Muscle of back (tissue), 11 donors: ENCODE results near the gene GRIN2C. TPM values are rescaled to one million over a fixed set of nuclear protein-coding genes. Genes with fewer than 3 reads are reported as not detected.
A peak's percentile ranks its signal among the peaks of the same experiment; 100 is the strongest.
"Not testable (repeated sequence)": the region's sequence is repeated elsewhere in the genome, so short reads cannot be mapped to it uniquely, and the experiment has no call there.

Experiments
- DNase-seq, 3 donors: peaks; one replicate each; pipeline versions ENCODE4 v3.0.0 to v3.0.0-alpha.2; 2013
- polyA plus RNA-seq, 10 donors: library from polyadenylated mRNA; unstranded; fragments of 120-200 nt; gene quantifications; one replicate each; pipeline ENCODE4 v1.2.1, GENCODE V29; 2013; ENCODE audit not compliant: insufficient read length in 10 of 10

GRIN2C gene
- polyA plus RNA-seq, 10 donors = 0.60 to 1.8 (median 0.99) TPM

- DNase-seq = no peak
Measured at GRCh38 chr17:74881073-74881472, 21.4 kb upstream of the GRIN2C start.

GRCh38 chr17:74879308-74879707 is 19.6 kb upstream of the GRIN2C start:
- DNase-seq = no peak

DNA sequence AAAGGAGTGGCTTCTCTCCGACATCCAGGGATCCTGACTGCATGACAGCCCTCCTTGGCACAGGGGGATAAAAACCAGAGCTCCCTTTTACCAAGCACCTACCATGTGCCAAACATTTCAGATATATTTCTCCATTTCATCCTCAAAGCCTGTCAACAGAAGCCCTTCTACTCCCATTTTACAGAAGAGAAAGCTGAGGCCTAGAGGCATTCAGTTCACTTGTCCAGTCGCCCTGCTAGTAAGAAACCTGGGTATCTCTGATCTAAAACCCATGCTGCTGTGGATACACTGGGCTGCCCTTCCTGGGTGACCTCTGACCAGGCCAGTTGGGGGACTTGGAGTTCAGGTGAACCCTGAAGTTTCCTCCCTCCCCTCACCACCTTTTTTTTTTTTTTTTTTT is 19.0 kb upstream of the GRIN2C start:
- no peak for DNase-seq

DNA sequence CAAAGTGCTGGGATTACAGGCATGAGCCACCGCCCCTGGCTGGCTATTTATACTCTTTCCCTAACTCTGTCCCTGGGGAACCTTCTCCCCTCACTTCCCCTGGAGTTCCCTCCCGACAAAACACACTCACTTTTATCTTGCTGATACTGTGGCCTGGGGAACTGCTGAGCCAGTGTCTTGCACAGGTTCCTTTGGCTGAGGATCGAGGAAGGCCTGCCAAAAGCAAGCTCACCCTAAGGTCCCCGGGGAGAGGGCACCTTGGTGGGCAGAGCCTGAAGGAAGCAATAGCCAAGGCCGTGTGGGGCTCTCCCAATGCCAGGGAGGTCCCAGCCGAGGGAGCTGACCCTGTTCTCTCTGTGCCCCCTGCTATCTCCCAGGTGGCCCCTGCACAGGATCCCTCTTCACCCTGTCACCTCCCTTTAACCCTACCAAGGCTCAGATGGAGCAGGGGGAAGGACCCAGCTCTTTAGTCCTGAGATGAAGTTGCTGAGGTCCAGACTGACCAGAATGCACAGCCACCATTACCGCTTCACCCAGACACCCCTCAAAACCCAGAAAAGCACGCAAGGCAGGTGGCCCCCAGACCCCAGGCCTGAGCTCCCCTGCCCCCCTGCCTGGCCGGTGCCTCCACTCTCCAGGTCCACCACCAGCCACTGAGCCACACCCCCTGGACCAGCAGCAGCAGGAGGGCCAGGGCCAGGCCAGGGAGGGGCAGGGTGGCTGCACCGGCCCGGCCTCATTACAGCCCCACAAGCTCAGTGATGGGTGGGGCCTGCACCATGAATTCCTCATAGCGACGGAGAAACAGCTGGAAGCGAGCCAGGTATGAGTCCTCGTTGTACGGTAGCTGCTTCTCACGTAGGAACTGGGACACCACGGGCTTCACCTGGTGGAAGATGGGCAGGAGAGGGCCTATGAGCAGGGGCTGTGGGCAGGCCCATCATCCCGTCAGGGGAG is 18.2 kb upstream of the GRIN2C start:
- no peak for DNase-seq

- no peak for DNase-seq
Measured at GRCh38 chr17:74875977-74876593, 16.4 kb upstream of the GRIN2C start.

DNA sequence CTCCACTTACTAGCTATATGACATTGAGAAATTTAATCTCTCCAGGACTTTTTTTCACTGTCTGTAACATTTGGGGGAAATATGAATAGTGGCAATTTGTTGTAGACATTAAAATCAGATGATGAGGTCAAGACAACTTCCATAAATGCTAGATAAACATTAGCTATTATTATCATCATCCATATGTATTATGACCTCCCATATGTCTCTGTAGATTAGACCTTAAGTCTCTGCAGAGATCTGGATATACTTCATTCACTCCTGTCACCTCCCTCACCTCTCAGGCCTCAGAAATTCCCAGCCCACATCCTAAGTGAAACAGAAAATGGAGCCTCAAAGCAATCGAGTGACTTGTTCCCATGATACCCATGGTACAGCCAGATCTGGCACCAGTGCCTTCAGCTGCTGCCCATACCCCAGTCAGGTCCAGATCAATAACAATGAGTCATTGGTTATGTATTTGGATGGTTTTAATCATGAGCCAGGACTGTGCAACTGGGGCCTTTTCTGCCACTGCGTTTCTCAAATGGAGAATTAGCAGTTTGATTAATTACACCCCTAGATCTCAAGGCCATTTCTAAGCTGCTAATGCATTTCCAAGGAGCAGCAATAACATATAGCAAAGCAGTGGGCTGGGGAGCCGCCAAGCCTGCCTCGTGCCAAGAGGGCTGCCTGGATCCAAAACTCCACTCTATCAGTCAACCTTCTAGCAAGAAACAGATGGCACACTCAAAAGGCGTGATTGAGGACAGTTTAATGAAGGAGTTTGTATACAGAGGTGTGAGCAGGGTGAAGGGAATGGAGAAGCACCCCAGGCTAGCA is 15.7 kb upstream of the GRIN2C start:
- no peak for DNase-seq

DNA sequence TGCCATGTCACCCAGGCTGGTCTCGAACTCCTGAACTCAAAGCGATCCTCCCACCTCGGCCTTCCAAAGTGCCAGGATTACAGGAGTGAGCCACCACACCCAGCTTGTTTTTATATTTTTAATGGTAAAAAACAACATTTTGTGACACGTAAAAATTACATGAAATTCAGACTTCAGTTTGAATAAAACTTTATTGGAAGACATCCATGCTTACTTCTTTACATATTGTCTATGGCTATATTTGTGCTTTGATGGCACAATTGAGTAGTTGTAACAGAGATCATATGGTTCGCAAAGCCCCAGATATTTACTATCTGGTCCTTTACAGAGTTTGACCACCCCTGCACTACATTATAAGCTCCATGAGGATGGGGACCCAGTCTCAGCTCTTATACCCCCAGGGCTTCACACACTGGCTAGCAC is 14.9 kb upstream of the GRIN2C start:
- no peak for DNase-seq

- no peak for DNase-seq
Measured at GRCh38 chr17:74873874-74874614, 14.4 kb upstream of the GRIN2C start.

GRCh38 chr17:74873037-74873873 is 13.6 kb upstream of the GRIN2C start:
- DNase-seq = peak; percentile 100

GRCh38 chr17:74872313-74873036 is 12.8 kb upstream of the GRIN2C start, which contains the start of gene FDXR:
FDXR (minus strand) TSS chr17:74872994; CDS start chr17:74872944, 50 bp downstream.
- DNase-seq = no peak

GRCh38 chr17:74871356-74872076 is 11.8 kb upstream of the GRIN2C start:
- no peak for DNase-seq

GRCh38 chr17:74870512-74870911 is 10.8 kb upstream of the GRIN2C start:
- DNase-seq = peak in 1 of 3 donors; percentile 32

GRCh38 chr17:74870028-74870427 is 10.3 kb upstream of the GRIN2C start:
- DNase-seq = not testable (repeated sequence)

DNA sequence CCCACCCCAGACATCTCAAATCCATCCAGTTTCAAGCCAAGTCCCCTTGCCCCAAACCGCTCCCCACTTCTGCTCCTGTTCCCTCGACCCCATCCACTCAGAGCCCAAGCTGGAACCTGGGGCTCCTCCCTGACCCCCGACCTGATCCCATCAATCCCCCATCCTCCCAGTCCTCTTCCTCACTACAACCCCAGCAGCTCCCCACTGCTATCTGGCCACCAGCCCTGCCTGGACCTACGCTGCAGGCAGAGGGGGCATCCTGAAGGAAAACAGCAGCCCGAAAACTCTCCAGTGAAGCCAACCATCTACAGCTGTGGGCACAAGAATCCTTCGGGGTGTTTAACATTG is 9.2 kb upstream of the GRIN2C start:
- DNase-seq = no peak

DNA sequence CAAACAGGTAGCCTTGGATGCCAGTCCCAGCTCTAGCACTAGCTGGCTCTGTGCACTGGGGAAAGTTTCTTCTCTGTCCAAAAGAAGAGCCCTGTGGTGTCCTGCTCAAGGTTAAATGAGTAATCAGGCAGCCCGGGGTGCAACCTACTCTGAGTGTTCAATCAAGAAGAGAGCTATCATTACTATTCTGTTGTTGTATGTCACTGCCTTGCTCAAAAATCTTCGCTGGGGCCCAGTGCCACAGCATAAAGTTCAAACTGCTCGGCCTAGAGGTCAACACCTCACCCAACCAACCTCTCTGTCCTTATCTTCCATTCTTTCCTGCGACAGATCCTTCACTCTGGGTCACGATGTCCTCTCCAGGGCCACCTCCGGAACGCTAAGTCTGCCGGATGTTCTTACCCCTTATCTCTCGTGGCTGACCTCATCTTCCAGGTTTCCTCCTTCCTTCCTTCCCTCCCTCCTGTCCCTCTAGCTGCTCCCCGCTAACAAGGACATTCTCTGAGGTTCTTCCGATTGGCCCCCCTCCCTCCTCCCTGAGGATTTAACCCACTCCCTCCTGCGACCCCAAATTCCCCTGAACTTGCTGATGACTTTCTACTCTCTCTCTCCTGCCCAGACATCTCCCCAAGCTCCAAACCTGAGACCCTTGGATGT is 8.7 kb upstream of the GRIN2C start:
- no peak for DNase-seq

DNA sequence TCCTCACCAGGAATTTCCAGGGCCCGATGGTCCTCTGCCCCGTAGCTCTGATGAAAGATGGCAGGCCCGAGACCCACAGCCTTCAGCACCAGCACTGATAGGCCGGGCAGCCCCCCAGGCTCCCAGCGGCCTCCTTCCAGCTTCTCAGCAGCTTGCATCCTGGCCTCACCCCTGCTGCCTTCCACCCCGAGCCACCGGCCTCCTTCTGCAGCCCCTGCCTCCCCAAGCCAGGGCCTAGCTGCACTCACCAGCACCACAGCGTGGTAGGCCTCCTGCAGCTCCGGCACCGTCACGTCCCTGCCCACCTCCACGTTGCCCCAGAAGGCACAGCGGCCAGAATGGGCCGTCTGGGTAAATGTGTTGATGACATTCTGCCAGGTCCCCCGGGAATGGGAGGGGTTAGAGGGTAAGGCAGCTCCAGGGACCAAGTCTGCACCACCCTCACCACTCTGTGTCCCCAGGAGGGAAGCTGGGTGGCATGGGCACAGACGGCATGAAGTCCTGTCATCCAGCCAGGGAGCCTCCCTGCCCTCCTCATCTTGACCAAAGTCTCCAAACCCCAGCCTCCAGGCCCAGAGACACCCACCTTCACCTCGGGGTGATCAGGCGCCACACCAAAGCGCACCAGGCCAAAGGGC is 6.6 kb upstream of the GRIN2C start:
- no peak for DNase-seq

DNA sequence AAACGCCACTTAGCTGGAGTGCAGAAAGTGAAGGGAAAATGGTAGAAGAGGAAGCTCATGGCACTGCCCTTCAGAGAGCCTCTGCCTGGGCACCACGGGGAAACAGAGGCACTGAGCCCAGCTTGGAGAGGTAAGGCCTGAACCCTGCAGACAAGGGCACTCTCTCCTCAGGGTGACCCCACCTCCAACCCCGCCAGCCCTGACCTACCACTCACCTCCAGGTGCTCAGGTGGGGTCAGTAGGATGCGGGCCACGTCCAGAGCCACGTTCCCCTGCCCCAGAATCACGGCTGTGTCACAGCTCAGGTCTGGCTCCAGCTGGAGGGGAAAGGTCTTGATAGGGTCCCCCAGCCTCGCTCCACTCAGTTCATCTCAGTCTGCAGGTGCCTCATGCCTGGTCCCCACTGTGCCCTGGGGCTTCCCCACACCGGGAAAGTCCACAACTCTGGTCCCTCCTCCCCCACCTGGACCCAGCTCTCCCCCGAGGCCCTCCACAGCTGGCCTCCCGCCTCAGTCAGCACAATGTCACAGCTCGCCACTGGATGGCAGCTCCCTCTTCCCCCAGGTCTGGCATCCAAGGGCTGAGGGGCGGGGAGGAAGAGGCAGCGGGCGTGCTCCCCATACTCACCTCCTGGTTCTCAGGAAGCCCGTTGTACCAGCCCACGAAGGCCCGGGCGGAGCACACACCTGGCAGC is 6.0 kb upstream of the GRIN2C start:
- DNase-seq = no peak
